NCI-H526 (cell line): ENCODE results near the gene EXOC3L4.

Source experiments
- DNase-seq, 2 experiments: peaks; one replicate each; lab custom pipeline; 2025; lab: John Stamatoyannopoulos, UW

Gene EXOC3L4

GRCh38 chr14:103121121-103121845, 26.8 kb downstream of the EXOC3L4 start:
- DNase-seq: peak in 1 of 2 experiments; percentile 50

- DNase-seq: peak; percentile 83 to 96
Measured at GRCh38 chr14:103121846-103122584, 27.5 kb downstream of the EXOC3L4 start.

GRCh38 chr14:103122585-103122946, 28.0 kb downstream of the EXOC3L4 start:
- peak in 1 of 2 experiments; percentile 73 for DNase-seq

- peak in 1 of 2 experiments; percentile 59 for DNase-seq
Measured at GRCh38 chr14:103122947-103123633, 28.6 kb downstream of the EXOC3L4 start, which contains the start of gene TNFAIP2. Gene TNFAIP2 (plus strand): TSS chr14:103123461. CDS start chr14:103126458, 2,997 bp downstream.

GRCh38 chr14:103123634-103124500, 29.3 kb downstream of the EXOC3L4 start:
- peak in 1 of 2 experiments; percentile 45 for DNase-seq

- DNase-seq: no peak
Measured at GRCh38 chr14:103124501-103125001, 30.0 kb downstream of the EXOC3L4 start.

GRCh38 chr14:103125098-103126070, 30.9 kb downstream of the EXOC3L4 start:
- no peak for DNase-seq

- no peak for DNase-seq
Measured at GRCh38 chr14:103126088-103126872, 31.8 kb downstream of the EXOC3L4 start.

GRCh38 chr14:103126873-103127304, 32.4 kb downstream of the EXOC3L4 start:
- peak; percentile 43 to 93 for DNase-seq

GRCh38 chr14:103127356-103127755, 32.8 kb downstream of the EXOC3L4 start:
- no peak for DNase-seq

GRCh38 chr14:103127861-103128598, 33.5 kb downstream of the EXOC3L4 start:
- DNase-seq: peak in 1 of 2 experiments; percentile 50

- DNase-seq: peak in 1 of 2 experiments; percentile 45
Measured at GRCh38 chr14:103128631-103129300, 34.2 kb downstream of the EXOC3L4 start.

- DNase-seq: no peak
Measured at GRCh38 chr14:103129301-103130016, 34.9 kb downstream of the EXOC3L4 start.

- DNase-seq: no peak
Measured at GRCh38 chr14:103130017-103130764, 35.7 kb downstream of the EXOC3L4 start.

- DNase-seq: no peak
Measured at GRCh38 chr14:103130965-103131364, 36.4 kb downstream of the EXOC3L4 start.

- no peak for DNase-seq
Measured at GRCh38 chr14:103131580-103131979, 37.1 kb downstream of the EXOC3L4 start.
